Activated CD4-positive, alpha-beta T cell treated with anti-CD3 and anti-CD28 coated beads, Interleukin-2, amount 50 U/mL, for 4 hours (primary cell): ENCODE measurements around the gene WDR33.

Experiments used
- DNase-seq, 2 experiments: peaks; one replicate each; pipeline ENCODE4 v3.0.0-alpha.2; 2020

WDR33 gene

GRCh38 chr2:127653421-127654083 is 157.4 kb downstream of the WDR33 start:
- no peak for DNase-seq

- DNase-seq, result no peak
Observed at GRCh38 chr2:127652786-127653357, 158.1 kb downstream of the WDR33 start.

- no peak for DNase-seq
Observed at GRCh38 chr2:127651971-127652550, 158.9 kb downstream of the WDR33 start.

DNA sequence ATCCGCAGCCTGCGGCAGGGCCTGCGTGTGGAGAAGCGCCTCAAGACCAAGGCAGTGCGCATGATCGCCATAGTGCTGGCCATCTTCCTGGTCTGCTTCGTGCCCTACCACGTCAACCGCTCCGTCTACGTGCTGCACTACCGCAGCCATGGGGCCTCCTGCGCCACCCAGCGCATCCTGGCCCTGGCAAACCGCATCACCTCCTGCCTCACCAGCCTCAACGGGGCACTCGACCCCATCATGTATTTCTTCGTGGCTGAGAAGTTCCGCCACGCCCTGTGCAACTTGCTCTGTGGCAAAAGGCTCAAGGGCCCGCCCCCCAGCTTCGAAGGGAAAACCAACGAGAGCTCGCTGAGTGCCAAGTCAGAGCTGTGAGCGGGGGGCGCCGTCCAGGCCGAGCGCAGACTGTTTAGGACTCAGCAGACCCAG is 159.6 kb downstream of the WDR33 start:
- DNase-seq, result no peak
